HEK293 (cell line): ENCODE data around the gene BIK.
A peak's percentile ranks its signal among the peaks of the same experiment; 100 is the strongest.

Experiments
- BCL11A ChIP-seq: fragments of 450-650 bp; formaldehyde crosslinking; IDR thresholded peaks from 2 replicates; pipeline ENCODE4 v1.5.1; 2016; ENCODE audit warnings: low read depth, missing biosample characterization, missing genetic modification characterization
- EGR2 ChIP-seq: fragments of 450-650 bp; formaldehyde crosslinking; IDR thresholded peaks from 2 replicates; pipeline ENCODE4 v1.5.1; 2016; ENCODE audit warnings: low read depth, missing biosample characterization, missing genetic modification characterization
- KLF7 ChIP-seq: fragments of 450-650 bp; formaldehyde crosslinking; IDR thresholded peaks from 2 replicates; pipeline ENCODE4 v1.5.1; 2016; ENCODE audit warnings: missing biosample characterization, missing genetic modification characterization, borderline replicate concordance
- KLF8 ChIP-seq: fragments of 450-650 bp; formaldehyde crosslinking; IDR thresholded peaks from 2 replicates; pipeline ENCODE4 v1.5.1; 2016; ENCODE audit warnings: missing biosample characterization, missing genetic modification characterization
- MYNN ChIP-seq: fragments of 450-650 bp; formaldehyde crosslinking; IDR thresholded peaks from 2 replicates; pipeline ENCODE4 v1.5.1; 2016; ENCODE audit warnings: missing biosample characterization, missing genetic modification characterization, borderline replicate concordance
- OSR2 ChIP-seq: fragments of 450-650 bp; formaldehyde crosslinking; IDR thresholded peaks from 2 replicates; pipeline ENCODE4 v1.5.1; 2016; ENCODE audit warnings: missing biosample characterization, missing genetic modification characterization
- SP3 ChIP-seq: fragments of 450-650 bp; formaldehyde crosslinking; IDR thresholded peaks from 2 replicates; pipeline ENCODE4 v1.5.1; 2016; ENCODE audit warnings: missing biosample characterization, missing genetic modification characterization
- ZBTB8A ChIP-seq: fragments of 450-650 bp; formaldehyde crosslinking; IDR thresholded peaks from 2 replicates; pipeline ENCODE4 v1.5.1; 2016; ENCODE audit warnings: missing biosample characterization, missing genetic modification characterization
- ZNF112 ChIP-seq: fragments of 450-650 bp; formaldehyde crosslinking; IDR thresholded peaks from 2 replicates; pipeline ENCODE4 v1.5.0; 2017; ENCODE audit warnings: missing biosample characterization, missing genetic modification characterization
- ZNF146 ChIP-seq: fragments of 450-650 bp; formaldehyde crosslinking; IDR thresholded peaks from 2 replicates; pipeline ENCODE4 v1.5.1; 2016; ENCODE audit warnings: missing biosample characterization, missing genetic modification characterization
- ZNF214 ChIP-seq: fragments of 450-650 bp; formaldehyde crosslinking; IDR thresholded peaks from 2 replicates; pipeline ENCODE4 v1.5.1; 2017; ENCODE audit warnings: missing biosample characterization, mild to moderate bottlenecking, missing genetic modification characterization, borderline replicate concordance
- ZNF239 ChIP-seq: fragments of 450-650 bp; formaldehyde crosslinking; IDR thresholded peaks from 2 replicates; pipeline ENCODE4 v1.5.1; 2016; ENCODE audit warnings: missing biosample characterization, missing genetic modification characterization
- ZNF266 ChIP-seq: fragments of 450-650 bp; formaldehyde crosslinking; IDR thresholded peaks from 2 replicates; pipeline ENCODE4 v1.5.1; 2016; ENCODE audit warnings: missing biosample characterization, missing genetic modification characterization, low read depth
- ZNF274 ChIP-seq, 2 experiments: fragments of 200-500 bp in 1 of 2; fragments of 450-650 bp in 1 of 2; sonication (Bioruptor generic) in 1 of 2; formaldehyde crosslinking in 1 of 2; IDR thresholded peaks; 2 replicates each; pipeline versions ENCODE4 v1.5.1 to v1.6.1; 2014 to 2016; ENCODE audit warnings: borderline replicate concordance in 1 of 2, inconsistent platforms in 1 of 2, low read length in 1 of 2, missing biosample characterization in 1 of 2, missing genetic modification characterization in 1 of 2
- ZNF48 ChIP-seq: fragments of 450-650 bp; formaldehyde crosslinking; IDR thresholded peaks from 2 replicates; pipeline ENCODE4 v1.5.1; 2016; ENCODE audit warnings: missing biosample characterization, missing genetic modification characterization
- ZNF514 ChIP-seq: fragments of 450-650 bp; formaldehyde crosslinking; IDR thresholded peaks from 2 replicates; pipeline ENCODE4 v1.5.1; 2016; ENCODE audit warnings: missing biosample characterization, missing genetic modification characterization
- ZNF560 ChIP-seq: fragments of 450-650 bp; formaldehyde crosslinking; IDR thresholded peaks from 2 replicates; pipeline ENCODE4 v1.5.1; 2017; ENCODE audit warnings: missing biosample characterization, missing genetic modification characterization, borderline replicate concordance
- ZNF768 ChIP-seq: fragments of 450-650 bp; formaldehyde crosslinking; IDR thresholded peaks from 2 replicates; pipeline ENCODE4 v1.5.1; 2018; ENCODE audit warnings: missing biosample characterization, mild to moderate bottlenecking, missing genetic modification characterization
- ZNF777 ChIP-seq: fragments of 450-650 bp; formaldehyde crosslinking; IDR thresholded peaks from 2 replicates; pipeline ENCODE4 v1.5.1; 2017; ENCODE audit warnings: missing biosample characterization, missing genetic modification characterization, borderline replicate concordance
- ZNF792 ChIP-seq: fragments of 450-650 bp; formaldehyde crosslinking; IDR thresholded peaks from 2 replicates; pipeline ENCODE4 v1.5.1; 2016; ENCODE audit warnings: missing biosample characterization, missing genetic modification characterization
- ZNF843 ChIP-seq: fragments of 450-650 bp; formaldehyde crosslinking; IDR thresholded peaks from 2 replicates; pipeline ENCODE4 v1.5.1; 2016; ENCODE audit warnings: missing biosample characterization, missing genetic modification characterization
- ZSCAN30 ChIP-seq: fragments of 450-650 bp; IDR thresholded peaks from 2 replicates; pipeline ENCODE4 v1.5.1; 2018; ENCODE audit warnings: missing biosample characterization, mild to moderate bottlenecking, missing genetic modification characterization, moderate library complexity
- TF ChIP-seq, protein P1 (sequence below): fragments of 450-650 bp; formaldehyde crosslinking; IDR thresholded peaks from 2 replicates; pipeline ENCODE4 v1.5.1; 2016; ENCODE audit warnings: missing biosample characterization, missing genetic modification characterization, borderline replicate concordance
- TF ChIP-seq, protein P2 (sequence below): fragments of 450-650 bp; formaldehyde crosslinking; IDR thresholded peaks from 2 replicates; pipeline ENCODE4 v1.5.1; 2016; ENCODE audit warnings: missing biosample characterization, missing genetic modification characterization
- TF ChIP-seq, protein P3 (sequence below): fragments of 450-650 bp; formaldehyde crosslinking; IDR thresholded peaks from 2 replicates; pipeline ENCODE4 v1.5.1; 2016; ENCODE audit warnings: missing biosample characterization, missing genetic modification characterization
- TF ChIP-seq, protein P4 (sequence below): fragments of 450-650 bp; formaldehyde crosslinking; conservative IDR thresholded peaks from 2 replicates; pipeline ENCODE4 v1.5.1; 2016; ENCODE audit warnings: low read depth, missing biosample characterization, missing genetic modification characterization
- TF ChIP-seq, protein P5 (sequence below): fragments of 450-650 bp; IDR thresholded peaks from 2 replicates; pipeline ENCODE4 v1.5.1; 2018; ENCODE audit warnings: missing biosample characterization, mild to moderate bottlenecking, missing genetic modification characterization

Gene BIK

DNA sequence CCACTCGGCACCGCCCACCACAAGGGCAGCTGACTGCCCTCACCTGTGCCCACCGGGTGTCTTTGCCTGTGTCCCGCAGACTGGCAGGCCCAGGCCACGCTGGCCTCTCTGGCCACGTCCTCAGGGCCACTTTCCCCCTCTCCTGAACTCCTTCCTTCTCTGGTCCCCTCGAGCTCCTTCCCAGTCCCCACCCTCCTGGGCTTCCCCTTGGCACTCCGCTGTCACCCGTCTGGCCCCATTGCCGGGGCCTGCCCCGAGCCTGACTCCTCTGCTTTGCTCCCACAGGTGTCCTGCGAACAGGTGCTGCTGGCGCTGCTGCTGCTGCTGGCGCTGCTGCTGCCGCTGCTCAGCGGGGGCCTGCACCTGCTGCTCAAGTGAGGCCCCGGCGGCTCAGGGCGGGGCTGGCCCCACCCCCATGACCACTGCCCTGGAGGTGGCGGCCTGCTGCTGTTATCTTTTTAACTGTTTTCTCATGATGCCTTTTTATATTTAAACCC lies 18.4 kb downstream of the BIK start (continued):
- TF ChIP-seq EGR2 (tag by site-specific recombination) (no peak), ZNF274 (IDR thresholded peaks at IDR 0.05; ENCODE audit: low read length) (no peak), ZNF274 (tag by site-specific recombination; IDR thresholded peaks at IDR 0.05; ENCODE audit: borderline replicate concordance) (no peak), BCL11A (tag by site-specific recombination) (0 out of 2 replicates have a peak, but pooled peaks have one; percentile 22), ZNF768 (tag by site-specific recombination) (no peak), KLF8 (peak; percentile 41; the same call in 1 of the 2 replicates), MYNN (tag by site-specific recombination) (no peak), ZNF214 (tag by site-specific recombination) (no peak), SP3 (peak; percentile 59), ZNF112 (tag by site-specific recombination) (no peak), ZBTB8A (tag by site-specific recombination) (no peak), ZNF48 (tag by site-specific recombination) (no peak), ZNF266 (tag by site-specific recombination) (no peak), ZNF777 (tag by site-specific recombination) (no peak), ZNF792 (tag by site-specific recombination) (no peak), ZNF514 (tag by site-specific recombination) (no peak), ZNF146 (tag by site-specific recombination) (no peak), ZNF843 (tag by site-specific recombination) (no peak), KLF7 (tag by site-specific recombination) (peak; percentile 90; the same call in 1 of the 2 replicates), OSR2 (tag by site-specific recombination) (peak; percentile 97), ZNF239 (tag by site-specific recombination) (no peak), ZSCAN30 (tag by site-specific recombination) (no peak), ZNF560 (tag by site-specific recombination) (no peak)
- TF ChIP-seq, protein P1, sequence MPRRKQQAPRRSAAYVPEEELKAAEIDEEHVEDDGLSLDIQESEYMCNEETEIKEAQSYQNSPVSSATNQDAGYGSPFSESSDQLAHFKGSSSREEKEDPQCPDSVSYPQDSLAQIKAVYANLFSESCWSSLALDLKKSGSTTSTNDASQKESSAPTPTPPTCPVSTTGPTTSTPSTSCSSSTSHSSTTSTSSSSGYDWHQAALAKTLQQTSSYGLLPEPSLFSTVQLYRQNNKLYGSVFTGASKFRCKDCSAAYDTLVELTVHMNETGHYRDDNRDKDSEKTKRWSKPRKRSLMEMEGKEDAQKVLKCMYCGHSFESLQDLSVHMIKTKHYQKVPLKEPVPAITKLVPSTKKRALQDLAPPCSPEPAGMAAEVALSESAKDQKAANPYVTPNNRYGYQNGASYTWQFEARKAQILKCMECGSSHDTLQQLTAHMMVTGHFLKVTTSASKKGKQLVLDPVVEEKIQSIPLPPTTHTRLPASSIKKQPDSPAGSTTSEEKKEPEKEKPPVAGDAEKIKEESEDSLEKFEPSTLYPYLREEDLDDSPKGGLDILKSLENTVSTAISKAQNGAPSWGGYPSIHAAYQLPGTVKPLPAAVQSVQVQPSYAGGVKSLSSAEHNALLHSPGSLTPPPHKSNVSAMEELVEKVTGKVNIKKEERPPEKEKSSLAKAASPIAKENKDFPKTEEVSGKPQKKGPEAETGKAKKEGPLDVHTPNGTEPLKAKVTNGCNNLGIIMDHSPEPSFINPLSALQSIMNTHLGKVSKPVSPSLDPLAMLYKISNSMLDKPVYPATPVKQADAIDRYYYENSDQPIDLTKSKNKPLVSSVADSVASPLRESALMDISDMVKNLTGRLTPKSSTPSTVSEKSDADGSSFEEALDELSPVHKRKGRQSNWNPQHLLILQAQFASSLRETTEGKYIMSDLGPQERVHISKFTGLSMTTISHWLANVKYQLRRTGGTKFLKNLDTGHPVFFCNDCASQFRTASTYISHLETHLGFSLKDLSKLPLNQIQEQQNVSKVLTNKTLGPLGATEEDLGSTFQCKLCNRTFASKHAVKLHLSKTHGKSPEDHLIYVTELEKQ = no peak
- TF ChIP-seq, protein P2, sequence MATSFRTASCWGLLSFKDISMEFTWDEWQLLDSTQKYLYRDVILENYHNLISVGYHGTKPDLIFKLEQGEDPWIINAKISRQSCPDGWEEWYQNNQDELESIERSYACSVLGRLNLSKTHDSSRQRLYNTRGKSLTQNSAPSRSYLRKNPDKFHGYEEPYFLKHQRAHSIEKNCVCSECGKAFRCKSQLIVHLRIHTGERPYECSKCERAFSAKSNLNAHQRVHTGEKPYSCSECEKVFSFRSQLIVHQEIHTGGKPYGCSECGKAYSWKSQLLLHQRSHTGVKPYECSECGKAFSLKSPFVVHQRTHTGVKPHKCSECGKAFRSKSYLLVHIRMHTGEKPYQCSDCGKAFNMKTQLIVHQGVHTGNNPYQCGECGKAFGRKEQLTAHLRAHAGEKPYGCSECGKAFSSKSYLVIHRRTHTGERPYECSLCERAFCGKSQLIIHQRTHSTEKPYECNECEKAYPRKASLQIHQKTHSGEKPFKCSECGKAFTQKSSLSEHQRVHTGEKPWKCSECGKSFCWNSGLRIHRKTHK (tag by site-specific recombination) = no peak
- TF ChIP-seq, protein P3, sequence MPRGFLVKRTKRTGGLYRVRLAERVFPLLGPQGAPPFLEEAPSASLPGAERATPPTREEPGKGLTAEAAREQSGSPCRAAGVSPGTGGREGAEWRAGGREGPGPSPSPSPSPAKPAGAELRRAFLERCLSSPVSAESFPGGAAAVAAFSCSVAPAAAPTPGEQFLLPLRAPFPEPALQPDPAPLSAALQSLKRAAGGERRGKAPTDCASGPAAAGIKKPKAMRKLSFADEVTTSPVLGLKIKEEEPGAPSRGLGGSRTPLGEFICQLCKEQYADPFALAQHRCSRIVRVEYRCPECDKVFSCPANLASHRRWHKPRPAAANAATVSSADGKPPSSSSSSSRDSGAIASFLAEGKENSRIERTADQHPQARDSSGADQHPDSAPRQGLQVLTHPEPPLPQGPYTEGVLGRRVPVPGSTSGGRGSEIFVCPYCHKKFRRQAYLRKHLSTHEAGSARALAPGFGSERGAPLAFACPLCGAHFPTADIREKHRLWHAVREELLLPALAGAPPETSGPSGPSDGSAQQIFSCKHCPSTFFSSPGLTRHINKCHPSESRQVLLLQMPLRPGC = no peak
- TF ChIP-seq, protein P4, sequence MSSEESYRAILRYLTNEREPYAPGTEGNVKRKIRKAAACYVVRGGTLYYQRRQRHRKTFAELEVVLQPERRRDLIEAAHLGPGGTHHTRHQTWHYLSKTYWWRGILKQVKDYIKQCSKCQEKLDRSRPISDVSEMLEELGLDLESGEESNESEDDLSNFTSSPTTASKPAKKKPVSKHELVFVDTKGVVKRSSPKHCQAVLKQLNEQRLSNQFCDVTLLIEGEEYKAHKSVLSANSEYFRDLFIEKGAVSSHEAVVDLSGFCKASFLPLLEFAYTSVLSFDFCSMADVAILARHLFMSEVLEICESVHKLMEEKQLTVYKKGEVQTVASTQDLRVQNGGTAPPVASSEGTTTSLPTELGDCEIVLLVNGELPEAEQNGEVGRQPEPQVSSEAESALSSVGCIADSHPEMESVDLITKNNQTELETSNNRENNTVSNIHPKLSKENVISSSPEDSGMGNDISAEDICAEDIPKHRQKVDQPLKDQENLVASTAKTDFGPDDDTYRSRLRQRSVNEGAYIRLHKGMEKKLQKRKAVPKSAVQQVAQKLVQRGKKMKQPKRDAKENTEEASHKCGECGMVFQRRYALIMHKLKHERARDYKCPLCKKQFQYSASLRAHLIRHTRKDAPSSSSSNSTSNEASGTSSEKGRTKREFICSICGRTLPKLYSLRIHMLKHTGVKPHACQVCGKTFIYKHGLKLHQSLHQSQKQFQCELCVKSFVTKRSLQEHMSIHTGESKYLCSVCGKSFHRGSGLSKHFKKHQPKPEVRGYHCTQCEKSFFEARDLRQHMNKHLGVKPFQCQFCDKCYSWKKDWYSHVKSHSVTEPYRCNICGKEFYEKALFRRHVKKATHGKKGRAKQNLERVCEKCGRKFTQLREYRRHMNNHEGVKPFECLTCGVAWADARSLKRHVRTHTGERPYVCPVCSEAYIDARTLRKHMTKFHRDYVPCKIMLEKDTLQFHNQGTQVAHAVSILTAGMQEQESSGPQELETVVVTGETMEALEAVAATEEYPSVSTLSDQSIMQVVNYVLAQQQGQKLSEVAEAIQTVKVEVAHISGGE = no peak
- TF ChIP-seq, protein P5, sequence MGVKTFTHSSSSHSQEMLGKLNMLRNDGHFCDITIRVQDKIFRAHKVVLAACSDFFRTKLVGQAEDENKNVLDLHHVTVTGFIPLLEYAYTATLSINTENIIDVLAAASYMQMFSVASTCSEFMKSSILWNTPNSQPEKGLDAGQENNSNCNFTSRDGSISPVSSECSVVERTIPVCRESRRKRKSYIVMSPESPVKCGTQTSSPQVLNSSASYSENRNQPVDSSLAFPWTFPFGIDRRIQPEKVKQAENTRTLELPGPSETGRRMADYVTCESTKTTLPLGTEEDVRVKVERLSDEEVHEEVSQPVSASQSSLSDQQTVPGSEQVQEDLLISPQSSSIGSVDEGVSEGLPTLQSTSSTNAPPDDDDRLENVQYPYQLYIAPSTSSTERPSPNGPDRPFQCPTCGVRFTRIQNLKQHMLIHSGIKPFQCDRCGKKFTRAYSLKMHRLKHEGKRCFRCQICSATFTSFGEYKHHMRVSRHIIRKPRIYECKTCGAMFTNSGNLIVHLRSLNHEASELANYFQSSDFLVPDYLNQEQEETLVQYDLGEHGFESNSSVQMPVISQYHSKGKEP (tag by site-specific recombination) = peak; percentile 77
